Brain microvascular endothelial cell (primary cell): ENCODE data around the gene CCDC7.

Source experiments
- DNase-seq: peaks from one replicate; pipeline ENCODE4 v3.0.0-alpha.2; 2020
- H3K27ac ChIP-seq: fragments of 250-450 bp; sonication (Bioruptor Pico); 2 replicates; pipeline ENCODE4 v1.5.1; 2020; ENCODE audit warnings: mild to moderate bottlenecking, moderate library complexity
- H3K27me3 ChIP-seq: fragments of 250-450 bp; sonication (Bioruptor Pico); replicated peaks from 2 replicates; pipeline ENCODE4 v1.5.1; 2020; ENCODE audit warnings: mild to moderate bottlenecking
- H3K36me3 ChIP-seq: fragments of 250-450 bp; sonication (Bioruptor Pico); replicated peaks from 2 replicates; pipeline ENCODE4 v1.5.1; 2020; ENCODE audit warnings: mild to moderate bottlenecking
- H3K4me3 ChIP-seq: 2 replicates; pipeline ENCODE4 v1.5.1; 2011; ENCODE audit warnings: low read depth, mild to moderate bottlenecking, control low read depth, low read length, moderate library complexity
- CTCF ChIP-seq: IDR thresholded peaks from 2 replicates; pipeline ENCODE4 v1.5.1; 2011; ENCODE audit warnings: low read depth, mild to moderate bottlenecking, moderate library complexity, low read length, control low read depth, inconsistent platforms; ENCODE audit errors: missing control alignments
- in situ Hi-C: cut with HindIII; loops from 2 replicates; pipeline ENCODE4 v1.10.0; 2017; ENCODE audit warnings: low sequenced_read_pairs, low pct_ligation_motif_present

Gene CCDC7

GRCh38 chr10:32771217-32771616 lies 325.3 kb downstream of the CCDC7 start:
- Histone ChIP-seq H3K4me3 (no peak overlapping the region), H3K27ac (no peak overlapping the region), H3K36me3 (no peaks in the 10 kb centered on the region), H3K27me3 (no peaks in the 10 kb centered on the region)
- no peak for DNase-seq
- TF ChIP-seq CTCF: no peak
- in situ Hi-C loops: no loop called here

GRCh38 chr10:32773105-32773504 lies 327.2 kb downstream of the CCDC7 start:
- Histone ChIP-seq H3K4me3 (no peak overlapping the region), H3K36me3 (no peaks in the 10 kb centered on the region), H3K27me3 (no peaks in the 10 kb centered on the region), H3K27ac (no peak overlapping the region)
- in situ Hi-C loops: no loop called here
- no peak for TF ChIP-seq CTCF
- no peak for DNase-seq

GRCh38 chr10:32786968-32787367 lies 341.0 kb downstream of the CCDC7 start:
- Histone ChIP-seq H3K27ac (no peak overlapping the region), H3K4me3 (no peak overlapping the region), H3K27me3 (no peaks in the 10 kb centered on the region), H3K36me3 (no peaks in the 10 kb centered on the region)
- TF ChIP-seq CTCF: no peak
- in situ Hi-C loops: loop anchor here (25.0 kb wide), 1 partner anchor 225 kb away; no protein-coding TSS in a partner anchor
- no peak for DNase-seq

- Histone ChIP-seq H3K36me3 (no peaks in the 10 kb centered on the region), H3K27ac (no peak overlapping the region), H3K27me3 (no peaks in the 10 kb centered on the region), H3K4me3 (no peak overlapping the region)
- in situ Hi-C loops: loop anchor here (25.0 kb wide), 1 partner anchor 225 kb away; no protein-coding TSS in a partner anchor
- no peak for DNase-seq
- TF ChIP-seq CTCF: no peak
Measured at GRCh38 chr10:32787690-32788284, 341.8 kb downstream of the CCDC7 start.

- Histone ChIP-seq H3K36me3 (no peaks in the 10 kb centered on the region), H3K4me3 (no peak overlapping the region), H3K27me3 (no peaks in the 10 kb centered on the region), H3K27ac (no peak overlapping the region)
- in situ Hi-C loops: loop anchor here (25.0 kb wide), 1 partner anchor 224 kb away; no protein-coding TSS in a partner anchor
- no peak for TF ChIP-seq CTCF
- DNase-seq: no peak
Measured at GRCh38 chr10:32788359-32788758, 342.4 kb downstream of the CCDC7 start.

- H3K4me3 ChIP-seq: no peak overlapping the region
- TF ChIP-seq CTCF: no peak
- no peaks in the 10 kb centered on the region for H3K36me3 ChIP-seq
- H3K27ac ChIP-seq: no peak overlapping the region
- peak; percentile 22 for DNase-seq
- no peaks in the 10 kb centered on the region for H3K27me3 ChIP-seq
- in situ Hi-C loops: loop anchor here (25.0 kb wide), 1 partner anchor 222 kb away; no protein-coding TSS in a partner anchor
Measured at GRCh38 chr10:32790483-32790882, 344.5 kb downstream of the CCDC7 start.
